H1 (cell line): ENCODE measurements around the gene FAM81A.

ENCODE experiments used
- BCL11A ChIP-seq, 2 experiments: IDR thresholded peaks; one replicate each; pipeline ENCODE4 v1.6.1; 2011; ENCODE audit warnings: low read depth in 2 of 2, low read length in 2 of 2, mild to moderate bottlenecking in 2 of 2
- CEBPB ChIP-seq: IDR thresholded peaks from 2 replicates; pipeline ENCODE4 v1.6.1; 2012; ENCODE audit warnings: low read depth, low read length
- EGR1 ChIP-seq: IDR thresholded peaks from 2 replicates; pipeline ENCODE4 v1.6.1; 2011; ENCODE audit warnings: low read depth, low read length, borderline replicate concordance
- EP300 ChIP-seq, 2 experiments: IDR thresholded peaks; 1 replicate in 1 of 2; 2 replicates in 1 of 2; pipeline ENCODE4 v1.6.1; 2011 to 2012; ENCODE audit warnings: low read depth in 2 of 2, low read length in 2 of 2, mild to moderate bottlenecking in 2 of 2, borderline replicate concordance in 1 of 2, inconsistent platforms in 1 of 2, moderate library complexity in 1 of 2
- EZH2 ChIP-seq: fragments of 200-600 bp; sonication (generic); IDR thresholded peaks from 2 replicates; pipeline ENCODE4 v1.7.1; 2012; ENCODE audit warnings: low read depth, mild to moderate bottlenecking, moderate library complexity, low read length, inconsistent platforms; ENCODE audit not compliant: severe bottlenecking
- FOSL1 ChIP-seq: IDR thresholded peaks from 2 replicates; pipeline ENCODE4 v1.6.1; 2011; ENCODE audit warnings: mild to moderate bottlenecking, low read depth, low read length, moderate library complexity; ENCODE audit not compliant: insufficient read depth
- GABPA ChIP-seq: IDR thresholded peaks from 2 replicates; pipeline ENCODE4 v1.6.1; 2011; ENCODE audit warnings: mild to moderate bottlenecking, low read length, moderate library complexity, borderline replicate concordance; ENCODE audit not compliant: insufficient read depth
- HDAC6 ChIP-seq: IDR thresholded peaks from one replicate; pipeline ENCODE4 v1.7.1; 2012; ENCODE audit warnings: low read depth, mild to moderate bottlenecking, inconsistent platforms, low read length, moderate library complexity
- RAD21 ChIP-seq, 2 experiments: IDR thresholded peaks in 1 of 2; conservative IDR thresholded peaks in 1 of 2; 2 replicates each; pipeline ENCODE4 v1.6.1; 2011; ENCODE audit warnings: low read depth in 2 of 2, low read length in 2 of 2, improper control_type of control experiment in 1 of 2, inconsistent platforms in 1 of 2, mild to moderate bottlenecking in 1 of 2, moderate library complexity in 1 of 2
- RBBP5 ChIP-seq: IDR thresholded peaks from 2 replicates; pipeline ENCODE4 v1.7.1; 2012; ENCODE audit warnings: low read depth, mild to moderate bottlenecking, inconsistent platforms, low read length, moderate library complexity, borderline replicate concordance
- SIN3A ChIP-seq, 2 experiments: IDR thresholded peaks in 1 of 2; conservative IDR thresholded peaks in 1 of 2; 2 replicates each; pipeline ENCODE4 v1.6.1; 2011 to 2012; ENCODE audit warnings: low read length in 2 of 2, improper control_type of control experiment in 1 of 2, low read depth in 1 of 2, mild to moderate bottlenecking in 1 of 2
- YY1 ChIP-seq: IDR thresholded peaks from 2 replicates; pipeline ENCODE4 v1.6.1; 2011; ENCODE audit warnings: low read depth, mild to moderate bottlenecking, low read length
- TF ChIP-seq, protein P1 (sequence below), 3 experiments: IDR thresholded peaks; 1 replicate in 2 of 3; 2 replicates in 1 of 3; pipeline versions ENCODE4 v1.5.1 to v1.6.1; 2011; ENCODE audit warnings: low read length in 3 of 3, mild to moderate bottlenecking in 3 of 3, inconsistent platforms in 2 of 3, low read depth in 1 of 3, moderate library complexity in 1 of 3; ENCODE audit not compliant: insufficient read depth in 1 of 3; ENCODE audit errors: control extremely low read depth in 1 of 3
- TF ChIP-seq, protein P2 (sequence below): IDR thresholded peaks from 2 replicates; pipeline ENCODE4 v1.6.1; 2011; ENCODE audit warnings: low read length, improper control_type of control experiment

DNA sequence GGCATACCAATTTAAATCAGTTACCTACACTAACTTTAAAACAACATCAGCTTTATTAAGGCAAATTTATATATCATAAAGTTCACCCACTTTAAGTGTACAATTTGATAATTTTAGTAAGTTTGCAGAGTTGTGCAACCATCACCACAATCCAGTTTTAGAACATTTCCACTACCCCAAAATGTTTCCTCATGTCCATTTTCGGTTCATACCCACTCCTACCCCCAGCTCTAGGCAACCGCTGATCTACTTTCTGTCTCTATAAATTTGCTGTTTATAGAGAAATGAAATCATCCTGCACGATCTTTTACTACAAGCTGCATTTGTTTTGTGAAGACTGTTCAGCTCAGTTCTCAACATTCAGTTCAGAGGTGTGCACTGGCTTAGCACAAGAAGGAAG, 31.5 kb upstream of the FAM81A start:
- TF ChIP-seq EGR1 (no peak), FOSL1 (no peak), EZH2 (no peak), EP300 (IDR thresholded peaks at IDR 0.05; ENCODE audit: borderline replicate concordance in 1 of 2, low read depth in 2 of 2, low read length in 2 of 2) (no peak), RAD21 (IDR thresholded peaks at IDR 0.05 in 1 of 2, conservative IDR thresholded peaks at IDR 0.05 in 1 of 2; ENCODE audit: low read depth in 2 of 2, low read length in 2 of 2) (no peak), BCL11A (IDR thresholded peaks at IDR 0.05; ENCODE audit: low read depth in 2 of 2, low read length in 2 of 2) (no peak), SIN3A (conservative IDR thresholded peaks at IDR 0.05 in 1 of 2, IDR thresholded peaks at IDR 0.05 in 1 of 2; ENCODE audit: low read depth in 1 of 2, low read length in 2 of 2) (no peak), GABPA (no peak), CEBPB (no peak), RBBP5 (no peak), HDAC6 (no peak), YY1 (no peak)
- TF ChIP-seq, protein P1, sequence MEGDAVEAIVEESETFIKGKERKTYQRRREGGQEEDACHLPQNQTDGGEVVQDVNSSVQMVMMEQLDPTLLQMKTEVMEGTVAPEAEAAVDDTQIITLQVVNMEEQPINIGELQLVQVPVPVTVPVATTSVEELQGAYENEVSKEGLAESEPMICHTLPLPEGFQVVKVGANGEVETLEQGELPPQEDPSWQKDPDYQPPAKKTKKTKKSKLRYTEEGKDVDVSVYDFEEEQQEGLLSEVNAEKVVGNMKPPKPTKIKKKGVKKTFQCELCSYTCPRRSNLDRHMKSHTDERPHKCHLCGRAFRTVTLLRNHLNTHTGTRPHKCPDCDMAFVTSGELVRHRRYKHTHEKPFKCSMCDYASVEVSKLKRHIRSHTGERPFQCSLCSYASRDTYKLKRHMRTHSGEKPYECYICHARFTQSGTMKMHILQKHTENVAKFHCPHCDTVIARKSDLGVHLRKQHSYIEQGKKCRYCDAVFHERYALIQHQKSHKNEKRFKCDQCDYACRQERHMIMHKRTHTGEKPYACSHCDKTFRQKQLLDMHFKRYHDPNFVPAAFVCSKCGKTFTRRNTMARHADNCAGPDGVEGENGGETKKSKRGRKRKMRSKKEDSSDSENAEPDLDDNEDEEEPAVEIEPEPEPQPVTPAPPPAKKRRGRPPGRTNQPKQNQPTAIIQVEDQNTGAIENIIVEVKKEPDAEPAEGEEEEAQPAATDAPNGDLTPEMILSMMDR (IDR thresholded peaks at IDR 0.05; ENCODE audit: control extremely low read depth in 1 of 3, insufficient read depth in 1 of 3, low read depth in 1 of 3, low read length in 3 of 3): no peak
- TF ChIP-seq, protein P2, sequence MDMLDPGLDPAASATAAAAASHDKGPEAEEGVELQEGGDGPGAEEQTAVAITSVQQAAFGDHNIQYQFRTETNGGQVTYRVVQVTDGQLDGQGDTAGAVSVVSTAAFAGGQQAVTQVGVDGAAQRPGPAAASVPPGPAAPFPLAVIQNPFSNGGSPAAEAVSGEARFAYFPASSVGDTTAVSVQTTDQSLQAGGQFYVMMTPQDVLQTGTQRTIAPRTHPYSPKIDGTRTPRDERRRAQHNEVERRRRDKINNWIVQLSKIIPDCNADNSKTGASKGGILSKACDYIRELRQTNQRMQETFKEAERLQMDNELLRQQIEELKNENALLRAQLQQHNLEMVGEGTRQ: no peak
